K562 (cell line): ENCODE measurements around the gene CHRNE. TPM values are rescaled to one million over a fixed set of nuclear protein-coding genes. Genes with fewer than 3 reads are reported as not detected.
A peak's percentile ranks its signal among the peaks of the same experiment; 100 is the strongest.

ENCODE experiments used
- BHLHE40 ChIP-seq: IDR thresholded peaks from 2 replicates; pipeline ENCODE4 v1.6.1; 2011; ENCODE audit warnings: low read length, improper control_type of control experiment
- CEBPB ChIP-seq: fragments of 450-650 bp; IDR thresholded peaks from 2 replicates; pipeline ENCODE4 v1.6.1; 2016; ENCODE audit warnings: missing genetic modification characterization, missing compliant biosample characterization
- CREBBP ChIP-seq: IDR thresholded peaks from one replicate; pipeline ENCODE4 v1.6.1; 2012; ENCODE audit warnings: low read depth, mild to moderate bottlenecking, control low read depth, inconsistent platforms, low read length
- CTCF ChIP-seq, 3 experiments: IDR thresholded peaks in 2 of 3; conservative IDR thresholded peaks in 1 of 3; 2 replicates each; pipeline ENCODE4 v1.5.1; 2011 to 2012; ENCODE audit warnings: low read length in 3 of 3, mild to moderate bottlenecking in 3 of 3, control low read depth in 2 of 3, improper control_type of control experiment in 1 of 3, inconsistent platforms in 1 of 3, low read depth in 1 of 3, mixed read lengths in 1 of 3, moderate library complexity in 1 of 3; ENCODE audit not compliant: insufficient read depth in 2 of 3
- DACH1 ChIP-seq: fragments of 450-650 bp; IDR thresholded peaks from 2 replicates; pipeline ENCODE4 v1.6.1; 2018; ENCODE audit not compliant: partially characterized antibody
- EZH2 ChIP-seq: IDR thresholded peaks from 2 replicates; pipeline ENCODE4 v1.6.1; 2012; ENCODE audit warnings: low read depth, mild to moderate bottlenecking, inconsistent platforms, low read length, borderline replicate concordance
- HBP1 ChIP-seq: fragments of 450-650 bp; formaldehyde crosslinking; IDR thresholded peaks from 2 replicates; pipeline ENCODE4 v1.4.0; 2022; ENCODE audit warnings: missing genetic modification characterization
- PCBP2 ChIP-seq: fragments of 200-400 bp; formaldehyde crosslinking; IDR thresholded peaks from 2 replicates; pipeline ENCODE4 v1.6.1; 2018; ENCODE audit warnings: low read length, low read depth, mild to moderate bottlenecking, moderate library complexity; ENCODE audit not compliant: poor library complexity, severe bottlenecking
- POLR2A ChIP-seq: fragments of 450-650 bp; conservative IDR thresholded peaks from 2 replicates; pipeline ENCODE4 v1.6.1; 2016
- POLR2G ChIP-seq: fragments of 200-400 bp; formaldehyde crosslinking; IDR thresholded peaks from 2 replicates; pipeline ENCODE4 v1.6.1; 2017; ENCODE audit warnings: low read depth, mild to moderate bottlenecking, antibody characterized with exemption, low read length, moderate library complexity
- STAT5A ChIP-seq: IDR thresholded peaks from 2 replicates; pipeline ENCODE4 v1.6.1; 2012; ENCODE audit warnings: low read length, inconsistent platforms, borderline replicate concordance
- TAF7 ChIP-seq: fragments of 450-650 bp; IDR thresholded peaks from 2 replicates; pipeline ENCODE4 v1.6.1; 2016; ENCODE audit warnings: missing genetic modification characterization, missing compliant biosample characterization
- TCF15 ChIP-seq: fragments of 250-450 bp; sonication (Bioruptor Pico); IDR thresholded peaks from 2 replicates; pipeline ENCODE4 v1.8.0; 2022; ENCODE audit warnings: moderate library complexity, mild to moderate bottlenecking, inconsistent platforms
- TCF3 ChIP-seq: sonication (generic); formaldehyde crosslinking; IDR thresholded peaks from 2 replicates; pipeline ENCODE4 v1.4.0; 2020; ENCODE audit warnings: mild to moderate bottlenecking, missing genetic modification reagents
- TFAM ChIP-seq: fragments of 250-450 bp; sonication (Bioruptor Pico); conservative IDR thresholded peaks from 2 replicates; pipeline ENCODE4 v1.5.0; 2021; ENCODE audit warnings: mild to moderate bottlenecking, moderate library complexity
- ZBTB43 ChIP-seq: sonication (generic); formaldehyde crosslinking; IDR thresholded peaks from 2 replicates; pipeline ENCODE4 v1.8.0; 2023; ENCODE audit warnings: mild to moderate bottlenecking, missing genetic modification reagents
- ZBTB9 ChIP-seq: fragments of 450-650 bp; formaldehyde crosslinking; IDR thresholded peaks from 2 replicates; pipeline ENCODE4 v1.4.0; 2020; ENCODE audit warnings: mild to moderate bottlenecking, moderate library complexity
- ZNF224 ChIP-seq: sonication (generic); formaldehyde crosslinking; IDR thresholded peaks from 2 replicates; pipeline ENCODE4 v1.8.0; 2022; ENCODE audit warnings: mild to moderate bottlenecking, missing genetic modification reagents
- ZNF655 ChIP-seq: fragments of 250-450 bp; sonication (Bioruptor Pico); IDR thresholded peaks from 2 replicates; pipeline ENCODE4 v1.5.0; 2021
- ZNF695 ChIP-seq: fragments of 450-650 bp; formaldehyde crosslinking; IDR thresholded peaks from 2 replicates; pipeline ENCODE4 v1.4.0; 2020; ENCODE audit warnings: mild to moderate bottlenecking, moderate library complexity
- polyA plus RNA-seq, 8 experiments: library from polyadenylated mRNA; depleted of rRNA in 4 of 8; stranded (reverse) in 5 of 8; unstranded in 3 of 8; fragments of >200 nt; fragmentation: Nextera tagmentation in 2 of 8; fragmentation: Illumina TruSeq in 1 of 8; extraction: Ambion mirVana in 2 of 8; extraction: Trizol in 1 of 8; gene quantifications; 2 replicates each; pipeline versions ENCODE4 v1.2.1 to v1.2.3, GENCODE V29; 2011 to 2014; ENCODE audit warnings: inconsistent platforms in 1 of 8, missing spikeins in 1 of 8
- total RNA-seq, 7 experiments: library from RNA; depleted of rRNA in 6 of 7; stranded (reverse); fragments of >200 nt in 6 of 7; fragmentation: Illumina TruSeq in 2 of 7; extraction: Trizol in 2 of 7; gene quantifications; 2 replicates each; pipeline versions ENCODE4 v1.2.1 to v1.2.3, GENCODE V29; 2011 to 2021; ENCODE audit warnings: low replicate concordance in 1 of 7

The CHRNE gene
- total and polyA plus RNA-seq, 9 of the 15 experiments (the other 6 are each of a cell fraction or from before 2014, with no cell fraction given): not detected

- no peak for TF ChIP-seq EZH2
- TF ChIP-seq ZNF695: no peak
- no peak for TF ChIP-seq TCF15
- TF ChIP-seq TAF7 (tag): no peak
- no peak for TF ChIP-seq ZBTB9 (CRISPR knock-in tag)
- TF ChIP-seq PCBP2: no peak
- TF ChIP-seq POLR2A: peak; percentile 86
- TF ChIP-seq ZNF655 (CRISPR knock-in tag): no peak
- no peak for TF ChIP-seq TCF3 (CRISPR knock-in tag)
- TF ChIP-seq BHLHE40: no peak
- no peak for TF ChIP-seq DACH1
- peak; percentile 79 for TF ChIP-seq POLR2G
- TF ChIP-seq HBP1 (CRISPR knock-in tag): 0 out of 2 replicates have a peak, but pooled peaks have one; percentile 16
- no peak for TF ChIP-seq CEBPB
- 0 out of 2 replicates have a peak, but pooled peaks have one; percentile 8 for TF ChIP-seq STAT5A
- TF ChIP-seq CTCF (IDR thresholded peaks at IDR 0.05 in 2 of 3, conservative IDR thresholded peaks at IDR 0.05 in 1 of 3; ENCODE audit: insufficient read depth in 2 of 3, low read depth in 1 of 3, low read length in 3 of 3): no peak
- TF ChIP-seq TFAM (CRISPR knock-in tag): no peak
- no peak for TF ChIP-seq ZNF224 (CRISPR knock-in tag)
- TF ChIP-seq ZBTB43 (CRISPR knock-in tag): no peak
- TF ChIP-seq CREBBP: no peak
Observed at GRCh38 chr17:4944554-4945175, 41.8 kb upstream of the CHRNE start (continued).
